Measurements from ENCODE around the gene PLCD1.

The PLCD1 gene

DNA sequence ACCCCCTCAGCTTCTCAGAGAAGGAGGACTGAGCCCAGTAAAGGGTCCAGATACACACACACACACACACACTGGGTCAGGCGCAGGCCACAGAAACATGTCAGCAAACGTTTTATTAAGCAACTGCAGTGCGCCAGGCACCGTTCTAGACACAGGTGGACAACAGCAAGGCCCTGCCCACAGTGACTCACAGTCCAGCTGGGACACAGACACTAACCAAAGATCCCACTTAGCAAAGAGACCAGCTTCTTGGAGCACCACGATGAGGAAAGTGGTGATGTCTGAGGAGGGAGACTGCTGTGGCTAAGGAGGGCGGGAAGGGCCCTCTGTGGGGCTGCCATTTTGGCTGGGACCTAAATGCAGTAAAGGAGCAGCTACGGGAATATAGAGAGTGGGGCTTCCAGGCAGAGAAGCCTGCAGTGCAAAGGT, 41.7 kb downstream of the PLCD1 start:
- ATAC-seq = no peak; the same call in 2 of the 3 replicates
- TF ChIP-seq TOX (CRISPR knock-in tag; IDR thresholded peaks at IDR 0.05; ENCODE audit: borderline replicate concordance) = no peak
- no peak for TF ChIP-seq PPARA (CRISPR knock-in tag; IDR thresholded peaks at IDR 0.05; ENCODE audit: borderline replicate concordance)
- TF ChIP-seq ISL1 (CRISPR knock-in tag; IDR thresholded peaks at IDR 0.05) = no peak
- TF ChIP-seq, protein P1, sequence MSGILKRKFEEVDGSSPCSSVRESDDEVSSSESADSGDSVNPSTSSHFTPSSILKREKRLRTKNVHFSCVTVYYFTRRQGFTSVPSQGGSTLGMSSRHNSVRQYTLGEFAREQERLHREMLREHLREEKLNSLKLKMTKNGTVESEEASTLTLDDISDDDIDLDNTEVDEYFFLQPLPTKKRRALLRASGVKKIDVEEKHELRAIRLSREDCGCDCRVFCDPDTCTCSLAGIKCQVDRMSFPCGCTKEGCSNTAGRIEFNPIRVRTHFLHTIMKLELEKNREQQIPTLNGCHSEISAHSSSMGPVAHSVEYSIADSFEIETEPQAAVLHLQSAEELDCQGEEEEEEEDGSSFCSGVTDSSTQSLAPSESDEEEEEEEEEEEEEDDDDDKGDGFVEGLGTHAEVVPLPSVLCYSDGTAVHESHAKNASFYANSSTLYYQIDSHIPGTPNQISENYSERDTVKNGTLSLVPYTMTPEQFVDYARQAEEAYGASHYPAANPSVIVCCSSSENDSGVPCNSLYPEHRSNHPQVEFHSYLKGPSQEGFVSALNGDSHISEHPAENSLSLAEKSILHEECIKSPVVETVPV (CRISPR knock-in tag; IDR thresholded peaks at IDR 0.05) = no peak
- TF ChIP-seq ZFP30 (CRISPR knock-in tag; IDR thresholded peaks at IDR 0.05) = no peak
- no peak for TF ChIP-seq POU6F1 (CRISPR knock-in tag; IDR thresholded peaks at IDR 0.05; ENCODE audit: borderline replicate concordance, low read depth)
- TF ChIP-seq TCF4 (CRISPR knock-in tag; IDR thresholded peaks at IDR 0.05; ENCODE audit: borderline replicate concordance) = no peak
- TF ChIP-seq GLIS3 (CRISPR knock-in tag; IDR thresholded peaks at IDR 0.05) = no peak
- no peak for TF ChIP-seq ZC3H10 (CRISPR knock-in tag; IDR thresholded peaks at IDR 0.05)
- TF ChIP-seq ZNF8 (CRISPR knock-in tag; IDR thresholded peaks at IDR 0.05) = no peak
- no peak for TF ChIP-seq ARNTL (CRISPR knock-in tag; IDR thresholded peaks at IDR 0.05; ENCODE audit: borderline replicate concordance, low read depth)
- no peak for TF ChIP-seq TSHZ2 (CRISPR knock-in tag; IDR thresholded peaks at IDR 0.05)
- TF ChIP-seq RARB (CRISPR knock-in tag; IDR thresholded peaks at IDR 0.05) = no peak
- no peak for TF ChIP-seq ZNF70 (CRISPR knock-in tag; IDR thresholded peaks at IDR 0.05)
- TF ChIP-seq OSR1 (CRISPR knock-in tag; IDR thresholded peaks at IDR 0.05) = no peak
- TF ChIP-seq, protein P2, sequence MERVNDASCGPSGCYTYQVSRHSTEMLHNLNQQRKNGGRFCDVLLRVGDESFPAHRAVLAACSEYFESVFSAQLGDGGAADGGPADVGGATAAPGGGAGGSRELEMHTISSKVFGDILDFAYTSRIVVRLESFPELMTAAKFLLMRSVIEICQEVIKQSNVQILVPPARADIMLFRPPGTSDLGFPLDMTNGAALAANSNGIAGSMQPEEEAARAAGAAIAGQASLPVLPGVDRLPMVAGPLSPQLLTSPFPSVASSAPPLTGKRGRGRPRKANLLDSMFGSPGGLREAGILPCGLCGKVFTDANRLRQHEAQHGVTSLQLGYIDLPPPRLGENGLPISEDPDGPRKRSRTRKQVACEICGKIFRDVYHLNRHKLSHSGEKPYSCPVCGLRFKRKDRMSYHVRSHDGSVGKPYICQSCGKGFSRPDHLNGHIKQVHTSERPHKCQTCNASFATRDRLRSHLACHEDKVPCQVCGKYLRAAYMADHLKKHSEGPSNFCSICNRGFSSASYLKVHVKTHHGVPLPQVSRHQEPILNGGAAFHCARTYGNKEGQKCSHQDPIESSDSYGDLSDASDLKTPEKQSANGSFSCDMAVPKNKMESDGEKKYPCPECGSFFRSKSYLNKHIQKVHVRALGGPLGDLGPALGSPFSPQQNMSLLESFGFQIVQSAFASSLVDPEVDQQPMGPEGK (CRISPR knock-in tag; IDR thresholded peaks at IDR 0.05; ENCODE audit: borderline replicate concordance) = no peak
- TF ChIP-seq, protein P3, sequence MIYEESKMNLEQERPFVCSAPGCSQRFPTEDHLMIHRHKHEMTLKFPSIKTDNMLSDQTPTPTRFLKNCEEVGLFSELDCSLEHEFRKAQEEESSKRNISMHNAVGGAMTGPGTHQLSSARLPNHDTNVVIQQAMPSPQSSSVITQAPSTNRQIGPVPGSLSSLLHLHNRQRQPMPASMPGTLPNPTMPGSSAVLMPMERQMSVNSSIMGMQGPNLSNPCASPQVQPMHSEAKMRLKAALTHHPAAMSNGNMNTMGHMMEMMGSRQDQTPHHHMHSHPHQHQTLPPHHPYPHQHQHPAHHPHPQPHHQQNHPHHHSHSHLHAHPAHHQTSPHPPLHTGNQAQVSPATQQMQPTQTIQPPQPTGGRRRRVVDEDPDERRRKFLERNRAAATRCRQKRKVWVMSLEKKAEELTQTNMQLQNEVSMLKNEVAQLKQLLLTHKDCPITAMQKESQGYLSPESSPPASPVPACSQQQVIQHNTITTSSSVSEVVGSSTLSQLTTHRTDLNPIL (CRISPR knock-in tag; IDR thresholded peaks at IDR 0.05; ENCODE audit: low read depth) = no peak
- no peak for TF ChIP-seq CSDC2 (CRISPR knock-in tag; IDR thresholded peaks at IDR 0.05)
- TF ChIP-seq ZNF565 (CRISPR knock-in tag; conservative IDR thresholded peaks at IDR 0.05; ENCODE audit: low read depth) = no peak

DNA sequence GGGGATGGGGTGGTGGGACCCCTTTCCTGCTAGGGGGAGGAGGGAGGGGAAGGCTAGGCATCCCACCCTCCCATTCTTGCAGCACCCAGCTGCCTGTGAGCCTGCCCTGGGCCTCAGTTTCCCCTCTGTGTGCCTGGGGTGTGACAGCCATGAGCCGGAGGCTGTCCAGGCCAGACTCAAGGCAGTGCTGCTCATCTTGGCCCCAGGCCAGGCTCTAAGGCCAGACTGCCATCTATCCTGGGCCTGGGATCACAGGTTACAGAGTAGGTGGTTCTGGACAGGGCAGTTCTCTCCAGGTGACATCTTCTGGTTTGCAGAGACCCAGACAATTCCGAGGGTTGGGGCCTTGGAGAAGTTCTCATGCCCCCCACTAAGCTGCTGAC, 42.1 kb downstream of the PLCD1 start:
- ATAC-seq = no peak

DNA sequence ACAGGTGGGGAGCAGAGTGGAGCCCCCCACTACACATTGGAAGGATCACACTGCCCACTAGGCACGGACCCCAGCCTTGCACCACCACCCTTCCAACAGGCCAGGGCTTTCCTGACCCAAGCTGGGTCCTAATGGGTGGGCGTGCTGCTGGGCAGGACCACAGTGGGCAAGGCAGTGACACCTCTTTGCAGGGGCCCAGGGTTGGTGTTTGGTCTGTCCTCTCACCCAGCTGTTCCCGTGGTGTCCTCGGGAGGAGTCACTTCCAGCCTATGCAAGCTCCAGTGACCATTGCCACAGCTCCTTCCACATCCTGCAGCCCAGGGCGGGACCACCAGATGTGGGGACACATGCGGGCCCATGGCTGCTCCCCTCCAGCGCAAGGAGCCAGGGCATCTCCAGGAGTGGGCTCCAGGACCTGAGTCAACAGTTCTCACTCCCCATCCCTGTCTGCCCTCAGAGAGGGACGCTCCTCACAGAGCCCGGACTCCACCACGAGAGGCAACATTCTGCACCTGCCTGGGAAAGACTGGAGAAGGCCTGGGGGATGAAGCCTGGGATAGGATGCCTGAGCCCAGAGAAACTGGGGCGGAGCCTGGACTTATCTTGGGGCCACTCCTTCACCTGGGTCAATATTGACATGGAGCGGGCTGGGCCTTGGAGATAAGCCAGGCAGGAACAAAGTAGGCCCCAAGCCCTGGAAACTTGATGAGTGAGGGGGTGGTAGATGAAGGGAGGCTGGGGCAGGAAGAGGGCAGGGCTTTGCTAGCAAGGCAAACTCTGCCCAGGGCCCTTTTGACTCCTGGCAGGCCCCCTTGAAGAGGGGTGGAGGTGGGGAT, 42.7 kb downstream of the PLCD1 start:
- no peak; the same call in 2 of the 3 replicates for ATAC-seq
- no peak for TF ChIP-seq CSDC2 (CRISPR knock-in tag; IDR thresholded peaks at IDR 0.05)
- TF ChIP-seq TOX (CRISPR knock-in tag; IDR thresholded peaks at IDR 0.05; ENCODE audit: borderline replicate concordance) = no peak
- no peak for TF ChIP-seq ZFP30 (CRISPR knock-in tag; IDR thresholded peaks at IDR 0.05)
- TF ChIP-seq BACH2 (CRISPR knock-in tag; IDR thresholded peaks at IDR 0.05; ENCODE audit: borderline replicate concordance) = no peak
- no peak for TF ChIP-seq ZC3H10 (CRISPR knock-in tag; IDR thresholded peaks at IDR 0.05)
- TF ChIP-seq ZFP3 (CRISPR knock-in tag; IDR thresholded peaks at IDR 0.05) = no peak
- TF ChIP-seq ZNF565 (CRISPR knock-in tag; conservative IDR thresholded peaks at IDR 0.05; ENCODE audit: low read depth) = no peak
- no peak for TF ChIP-seq ESRRG (CRISPR knock-in tag; IDR thresholded peaks at IDR 0.05)
- TF ChIP-seq, protein P1 (CRISPR knock-in tag; IDR thresholded peaks at IDR 0.05) = no peak
- no peak for TF ChIP-seq ISL1 (CRISPR knock-in tag; IDR thresholded peaks at IDR 0.05)
- TF ChIP-seq ZNF70 (CRISPR knock-in tag; IDR thresholded peaks at IDR 0.05) = no peak
- no peak for TF ChIP-seq ZNF8 (CRISPR knock-in tag; IDR thresholded peaks at IDR 0.05)
- TF ChIP-seq RARB (CRISPR knock-in tag; IDR thresholded peaks at IDR 0.05) = no peak
- TF ChIP-seq, protein P3 (CRISPR knock-in tag; IDR thresholded peaks at IDR 0.05; ENCODE audit: low read depth) = no peak
- TF ChIP-seq GLIS3 (CRISPR knock-in tag; IDR thresholded peaks at IDR 0.05) = no peak
- TF ChIP-seq OSR1 (CRISPR knock-in tag; IDR thresholded peaks at IDR 0.05) = no peak

More for the DNA sequence above, 42.1 kb downstream of the PLCD1 start:
- TF ChIP-seq ZC3H10 (CRISPR knock-in tag; IDR thresholded peaks at IDR 0.05) (no peak), SNAI2 (CRISPR knock-in tag; IDR thresholded peaks at IDR 0.05) (no peak)

Measured in SK-N-SH treated with all-trans-retinoic acid at 6 μM for 48 hours (cell line).